HepG2 (cell line): ENCODE data around the gene ETHE1. TPM values are rescaled to one million over a fixed set of nuclear protein-coding genes. Genes with fewer than 3 reads are reported as not detected.

Source experiments
- AGO1 ChIP-seq: fragments of 200-400 bp; formaldehyde crosslinking; IDR thresholded peaks from 2 replicates; pipeline ENCODE4 v1.6.1; 2017; ENCODE audit warnings: mild to moderate bottlenecking, low read depth, low read length, moderate library complexity; ENCODE audit not compliant: poor library complexity, severe bottlenecking
- ARHGAP35 ChIP-seq: sonication (generic); formaldehyde crosslinking; IDR thresholded peaks from 2 replicates; pipeline ENCODE4 v1.9.0; 2022; ENCODE audit warnings: mild to moderate bottlenecking, inconsistent platforms, moderate library complexity, missing genetic modification reagents, borderline replicate concordance
- CBX2 ChIP-seq, 2 experiments: fragments of 200-600 bp in 1 of 2; sonication (generic); formaldehyde crosslinking in 1 of 2; IDR thresholded peaks; 2 replicates each; pipeline versions ENCODE4 v1.7.0 to v1.8.1; 2018 to 2022; ENCODE audit warnings: low read depth in 2 of 2, low read length in 1 of 2, mild to moderate bottlenecking in 1 of 2, missing genetic modification reagents in 1 of 2
- CENPT ChIP-seq: sonication (generic); formaldehyde crosslinking; IDR thresholded peaks from 2 replicates; pipeline ENCODE4 v1.8.0; 2022; ENCODE audit warnings: low read depth, mild to moderate bottlenecking, moderate library complexity, missing genetic modification reagents
- DPF2 ChIP-seq: sonication (generic); formaldehyde crosslinking; IDR thresholded peaks from 2 replicates; pipeline ENCODE4 v1.4.0; 2020; ENCODE audit warnings: mild to moderate bottlenecking, low read depth, missing genetic modification reagents, borderline replicate concordance
- DR1 ChIP-seq: sonication (generic); formaldehyde crosslinking; IDR thresholded peaks from 2 replicates; pipeline ENCODE4 v1.8.0; 2021; ENCODE audit warnings: mild to moderate bottlenecking, missing genetic modification reagents, inconsistent platforms
- HES4 ChIP-seq: sonication (generic); formaldehyde crosslinking; IDR thresholded peaks from 2 replicates; pipeline ENCODE4 v1.9.0; 2021; ENCODE audit warnings: mild to moderate bottlenecking, missing genetic modification reagents, borderline replicate concordance
- HMG20A ChIP-seq: IDR thresholded peaks from 2 replicates; pipeline ENCODE4 v1.6.1; 2016; ENCODE audit warnings: borderline replicate concordance
- KLF6 ChIP-seq: IDR thresholded peaks from 2 replicates; pipeline ENCODE4 v1.8.0; 2016; ENCODE audit warnings: missing biosample characterization, missing genetic modification reagents
- POLR2AphosphoS2 ChIP-seq: IDR thresholded peaks from 2 replicates; pipeline ENCODE4 v1.6.1; 2011; ENCODE audit warnings: low read depth, low read length, improper control_type of control experiment
- SMAD1 ChIP-seq: sonication (generic); formaldehyde crosslinking; IDR thresholded peaks from 2 replicates; pipeline ENCODE4 v1.4.0; 2020; ENCODE audit warnings: missing genetic modification reagents, low read depth, mild to moderate bottlenecking, borderline replicate concordance
- SMARCC2 ChIP-seq: fragments of 450-650 bp; IDR thresholded peaks from 2 replicates; pipeline ENCODE4 v1.6.1; 2017; ENCODE audit warnings: antibody characterized with exemption, mild to moderate bottlenecking
- SP2 ChIP-seq: sonication (generic); formaldehyde crosslinking; IDR thresholded peaks from 2 replicates; pipeline ENCODE4 v1.5.1; 2020; ENCODE audit warnings: mild to moderate bottlenecking, missing genetic modification reagents
- ZNF232 ChIP-seq: sonication (generic); formaldehyde crosslinking; IDR thresholded peaks from 2 replicates; pipeline ENCODE4 v1.4.0; 2020; ENCODE audit warnings: missing genetic modification reagents, borderline replicate concordance
- ZNF382 ChIP-seq: sonication (generic); formaldehyde crosslinking; IDR thresholded peaks from 2 replicates; pipeline ENCODE4 v1.5.0; 2020; ENCODE audit warnings: missing genetic modification reagents, mild to moderate bottlenecking, borderline replicate concordance
- ZNF567 ChIP-seq: sonication (generic); formaldehyde crosslinking; IDR thresholded peaks from 2 replicates; pipeline ENCODE4 v1.8.1; 2023; ENCODE audit warnings: mild to moderate bottlenecking, missing genetic modification reagents, borderline replicate concordance
- polyA plus RNA-seq, 8 experiments: library from polyadenylated mRNA; depleted of rRNA in 3 of 8; stranded (reverse) in 7 of 8; unstranded in 1 of 8; fragments of >200 nt; fragmentation: Illumina TruSeq in 4 of 8; extraction: Trizol in 4 of 8; gene quantifications; 2 replicates each; pipeline versions ENCODE4 v1.2.1 to v1.2.3, GENCODE V29; 2011 to 2016; ENCODE audit warnings: low read depth in 4 of 8, missing spikeins in 1 of 8, mixed read lengths in 1 of 8; ENCODE audit not compliant: insufficient read depth in 1 of 8
- total RNA-seq, 5 experiments: library from RNA; depleted of rRNA; stranded (reverse); fragments of >200 nt; fragmentation: Illumina TruSeq; extraction: Trizol; gene quantifications; 2 replicates each; pipeline ENCODE4 v1.2.3, GENCODE V29; 2016; ENCODE audit warnings: low read depth in 1 of 5
- TF ChIP-seq, protein P1 (sequence below): sonication (generic); formaldehyde crosslinking; IDR thresholded peaks from 2 replicates; pipeline ENCODE4 v1.8.1; 2023; ENCODE audit warnings: mild to moderate bottlenecking, moderate library complexity, missing genetic modification reagents
- TF ChIP-seq, protein P2 (sequence below): IDR thresholded peaks from 2 replicates; pipeline ENCODE4 v1.6.1; 2016; ENCODE audit warnings: missing compliant biosample characterization, missing genetic modification reagents, borderline replicate concordance
- TF ChIP-seq, protein P3 (sequence below): sonication (generic); formaldehyde crosslinking; IDR thresholded peaks from 2 replicates; pipeline ENCODE4 v1.5.0; 2020; ENCODE audit warnings: missing genetic modification reagents
- TF ChIP-seq, protein P4 (sequence below): sonication (generic); formaldehyde crosslinking; IDR thresholded peaks from 2 replicates; pipeline ENCODE4 v1.5.0; 2020; ENCODE audit warnings: missing genetic modification reagents
- TF ChIP-seq, protein P5 (sequence below): sonication (generic); formaldehyde crosslinking; IDR thresholded peaks from 2 replicates; pipeline ENCODE4 v1.5.1; 2020; ENCODE audit warnings: missing genetic modification reagents, mild to moderate bottlenecking, borderline replicate concordance
- TF ChIP-seq, protein P6 (sequence below): sonication (generic); formaldehyde crosslinking; IDR thresholded peaks from 2 replicates; pipeline ENCODE4 v1.8.0; 2022; ENCODE audit warnings: missing genetic modification reagents, mild to moderate bottlenecking, borderline replicate concordance

The ETHE1 gene
- total and polyA plus RNA-seq, 2 of the 13 experiments (the other 11 are each of a cell fraction or from before 2014, with no cell fraction given), result 32.5 to 58.4 TPM

DNA sequence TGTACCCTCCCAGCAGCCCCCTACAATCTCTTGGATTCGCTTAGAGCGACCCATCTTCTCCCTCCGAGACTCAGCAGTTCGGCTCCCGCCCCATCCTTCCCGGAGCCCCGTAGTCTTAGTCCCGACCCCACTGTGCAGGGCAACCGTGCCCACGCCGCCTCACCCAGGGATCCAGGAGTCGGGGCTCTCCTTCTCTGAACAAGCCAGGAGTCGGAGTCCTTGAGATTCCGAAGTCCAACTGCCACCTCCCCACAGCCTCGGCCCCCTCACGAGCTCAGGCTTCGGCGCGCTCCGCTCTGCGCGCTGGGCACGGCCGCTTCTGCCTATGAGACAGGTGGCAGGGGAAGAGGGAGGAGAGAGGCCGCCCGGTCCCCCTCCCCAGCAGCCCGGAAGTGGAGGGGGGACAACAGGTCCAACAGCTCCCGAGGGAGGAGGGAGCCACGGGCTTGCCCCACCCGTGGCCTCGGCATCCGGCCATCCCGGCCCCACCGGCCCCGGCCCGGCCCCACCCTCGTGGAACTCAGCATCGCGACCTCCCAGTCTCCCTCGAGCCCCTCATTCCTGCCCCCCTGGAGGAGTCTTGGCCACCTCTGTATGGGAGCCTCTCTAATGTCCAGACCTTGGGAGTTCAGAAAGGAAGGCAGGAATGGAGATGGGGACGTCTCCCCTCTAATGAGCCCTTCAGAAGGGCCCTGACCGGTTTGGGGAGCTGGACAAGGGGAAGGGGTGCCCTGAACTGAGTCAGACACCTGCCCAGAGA is 22.4 kb downstream of the ETHE1 start, which contains the start of gene PHLDB3 (continued):
- TF ChIP-seq, protein P1, sequence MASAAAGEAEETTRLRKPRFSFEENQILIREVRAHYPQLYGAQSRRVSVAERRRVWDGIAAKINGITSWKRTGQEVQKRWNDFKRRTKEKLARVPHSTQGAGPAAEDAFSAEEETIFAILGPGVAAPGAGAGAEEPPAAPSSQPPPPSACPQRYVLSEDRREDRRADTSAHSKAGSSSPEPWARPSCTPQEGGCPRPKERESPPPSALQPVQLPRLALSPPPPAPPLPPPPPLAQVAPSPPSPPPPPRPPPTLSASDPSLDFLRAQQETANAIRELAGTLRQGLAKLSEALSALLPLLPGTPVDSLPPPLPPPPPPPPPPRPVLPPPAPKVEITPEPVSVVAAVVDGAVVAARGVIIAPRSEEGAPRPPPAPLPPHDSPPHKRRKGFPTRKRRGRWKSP (CRISPR knock-in tag), result no peak
- TF ChIP-seq DPF2 (no peak), KLF6 (CRISPR knock-in tag) (no peak), ZNF567 (CRISPR knock-in tag) (no peak), SMARCC2 (no peak), ZNF232 (no peak), HMG20A (CRISPR knock-in tag) (no peak), CBX2 (IDR thresholded peaks at IDR 0.05; ENCODE audit: low read depth, low read length) (no peak), CBX2 (CRISPR knock-in tag; IDR thresholded peaks at IDR 0.05; ENCODE audit: low read depth) (no peak), POLR2AphosphoS2 (no peak), CENPT (CRISPR knock-in tag) (no peak), HES4 (CRISPR knock-in tag) (0 out of 2 replicates have a peak, but pooled peaks have one; percentile 45), SP2 (CRISPR knock-in tag) (no peak), SMAD1 (CRISPR knock-in tag) (0 out of 2 replicates have a peak, but pooled peaks have one; percentile 17), ZNF382 (CRISPR knock-in tag) (no peak), DR1 (no peak), AGO1 (no peak), ARHGAP35 (CRISPR knock-in tag) (no peak; the same call in 1 of the 2 replicates)
- TF ChIP-seq, protein P2, sequence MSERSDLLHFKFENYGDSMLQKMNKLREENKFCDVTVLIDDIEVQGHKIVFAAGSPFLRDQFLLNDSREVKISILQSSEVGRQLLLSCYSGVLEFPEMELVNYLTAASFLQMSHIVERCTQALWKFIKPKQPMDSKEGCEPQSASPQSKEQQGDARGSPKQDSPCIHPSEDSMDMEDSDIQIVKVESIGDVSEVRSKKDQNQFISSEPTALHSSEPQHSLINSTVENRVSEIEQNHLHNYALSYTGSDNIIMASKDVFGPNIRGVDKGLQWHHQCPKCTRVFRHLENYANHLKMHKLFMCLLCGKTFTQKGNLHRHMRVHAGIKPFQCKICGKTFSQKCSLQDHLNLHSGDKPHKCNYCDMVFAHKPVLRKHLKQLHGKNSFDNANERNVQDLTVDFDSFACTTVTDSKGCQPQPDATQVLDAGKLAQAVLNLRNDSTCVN (CRISPR knock-in tag), result no peak
- TF ChIP-seq, protein P3, sequence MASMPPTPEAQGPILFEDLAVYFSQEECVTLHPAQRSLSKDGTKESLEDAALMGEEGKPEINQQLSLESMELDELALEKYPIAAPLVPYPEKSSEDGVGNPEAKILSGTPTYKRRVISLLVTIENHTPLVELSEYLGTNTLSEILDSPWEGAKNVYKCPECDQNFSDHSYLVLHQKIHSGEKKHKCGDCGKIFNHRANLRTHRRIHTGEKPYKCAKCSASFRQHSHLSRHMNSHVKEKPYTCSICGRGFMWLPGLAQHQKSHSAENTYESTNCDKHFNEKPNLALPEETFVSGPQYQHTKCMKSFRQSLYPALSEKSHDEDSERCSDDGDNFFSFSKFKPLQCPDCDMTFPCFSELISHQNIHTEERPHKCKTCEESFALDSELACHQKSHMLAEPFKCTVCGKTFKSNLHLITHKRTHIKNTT (CRISPR knock-in tag), result no peak
- TF ChIP-seq, protein P4, sequence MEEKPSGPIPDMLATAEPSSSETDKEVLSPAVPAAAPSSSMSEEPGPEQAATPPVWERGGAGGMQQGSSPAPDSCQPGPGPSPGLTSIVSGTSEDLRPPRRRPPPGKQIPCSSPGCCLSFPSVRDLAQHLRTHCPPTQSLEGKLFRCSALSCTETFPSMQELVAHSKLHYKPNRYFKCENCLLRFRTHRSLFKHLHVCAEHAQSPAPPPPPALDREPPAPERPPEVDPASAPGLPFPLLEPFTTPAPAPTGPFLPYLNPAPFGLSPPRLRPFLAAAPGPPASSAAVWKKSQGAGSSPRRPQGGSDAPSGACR (CRISPR knock-in tag), result peak; percentile 45; the same call in 1 of the 2 replicates
- TF ChIP-seq, protein P5, sequence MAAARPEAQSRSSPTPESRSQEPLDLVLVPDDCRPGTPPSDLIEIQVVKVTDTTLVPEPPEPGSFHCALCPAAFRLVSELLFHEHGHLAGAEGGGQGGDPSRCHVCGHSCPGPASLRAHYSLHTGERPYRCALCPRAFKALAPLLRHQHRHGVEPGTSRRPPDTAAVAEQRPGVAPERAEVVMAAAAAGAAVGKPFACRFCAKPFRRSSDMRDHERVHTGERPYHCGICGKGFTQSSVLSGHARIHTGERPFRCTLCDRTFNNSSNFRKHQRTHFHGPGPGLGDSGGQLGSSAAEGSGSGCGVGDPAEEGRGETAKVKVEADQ (CRISPR knock-in tag), result no peak
- TF ChIP-seq, protein P6, sequence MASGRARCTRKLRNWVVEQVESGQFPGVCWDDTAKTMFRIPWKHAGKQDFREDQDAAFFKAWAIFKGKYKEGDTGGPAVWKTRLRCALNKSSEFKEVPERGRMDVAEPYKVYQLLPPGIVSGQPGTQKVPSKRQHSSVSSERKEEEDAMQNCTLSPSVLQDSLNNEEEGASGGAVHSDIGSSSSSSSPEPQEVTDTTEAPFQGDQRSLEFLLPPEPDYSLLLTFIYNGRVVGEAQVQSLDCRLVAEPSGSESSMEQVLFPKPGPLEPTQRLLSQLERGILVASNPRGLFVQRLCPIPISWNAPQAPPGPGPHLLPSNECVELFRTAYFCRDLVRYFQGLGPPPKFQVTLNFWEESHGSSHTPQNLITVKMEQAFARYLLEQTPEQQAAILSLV (CRISPR knock-in tag), result no peak
